Adrenal gland (tissue), 12 donors: Measurements from ENCODE around the gene GOLGB1. TPM values are rescaled to one million over a fixed set of nuclear protein-coding genes. Genes with fewer than 3 reads are reported as not detected.

Experiments used
- DNase-seq, 7 donors: peaks; one replicate each; pipeline ENCODE4 v3.0.0-alpha.2; 2019 to 2020
- H3K27ac ChIP-seq, 5 donors: fragments of 200-600 bp; sonication (generic) in 4 of 5; 1 replicate in 3 of 5; 2 replicates in 2 of 5; pipeline versions ENCODE4 v1.5.1 to v1.8.0; 2016 to 2020; ENCODE audit warnings: mild to moderate bottlenecking in 1 of 5
- H3K27me3 ChIP-seq: fragments of 200-600 bp; 2 replicates; pipeline ENCODE4 v1.8.0; 2021
- H3K36me3 ChIP-seq, 2 donors: fragments of 200-600 bp; replicated peaks in 1 of 2; 1 replicate in 1 of 2; 2 replicates in 1 of 2; pipeline versions ENCODE4 v1.5.1 to v1.8.0; 2018 to 2022
- H3K4me1 ChIP-seq, 2 donors: fragments of 200-600 bp; replicated peaks in 1 of 2; 1 replicate in 1 of 2; 2 replicates in 1 of 2; pipeline versions ENCODE4 v1.5.1 to v1.8.0; 2018 to 2021
- H3K4me3 ChIP-seq, 4 donors: fragments of 200-600 bp; sonication (generic) in 3 of 4; one replicate each; pipeline ENCODE4 v1.5.1; 2016 to 2018
- H3K9me3 ChIP-seq, 3 donors: fragments of 200-600 bp; sonication (generic) in 1 of 3; replicated peaks in 1 of 3; 1 replicate in 2 of 3; 2 replicates in 1 of 3; pipeline versions ENCODE4 v1.5.1 to v1.8.0; 2016 to 2021
- CTCF ChIP-seq, 6 experiments: fragments of 450-650 bp in 4 of 6; fragments of 200-600 bp in 2 of 6; sonication (generic) in 1 of 6; IDR thresholded peaks; 1 replicate in 5 of 6; 2 replicates in 1 of 6; pipeline versions ENCODE4 v1.5.1 to v1.8.0; 2016 to 2021; ENCODE audit warnings: antibody characterized with exemption in 6 of 6, mild to moderate bottlenecking in 2 of 6, moderate library complexity in 1 of 6
- POLR2A ChIP-seq, 2 donors: fragments of 450-650 bp; IDR thresholded peaks; one replicate each; pipeline ENCODE4 v1.6.1; 2017; ENCODE audit warnings: antibody characterized with exemption in 2 of 2, mild to moderate bottlenecking in 2 of 2, moderate library complexity in 1 of 2
- WGBS, 4 donors: extraction: QIAGEN DNeasy Blood & Tissue Kit in 2 of 4; methylation state at CpG; one replicate each; pipeline versions ENCODE4 v1.1.5 to v1.1.7; 2013 to 2017; 5-methylcytosine and 5-hydroxymethylcytosine counted together
- intact Hi-C, 2 donors: fragments of 100-400 bp; cut with DNase I; formaldehyde crosslinking; loops; one replicate each; pipeline versions ENCODE4 v1.14.1 to v1.15.0; 2022 to 2023
- polyA plus RNA-seq, 3 donors: library from polyadenylated mRNA; stranded (reverse); fragments of 200-250 nt in 2 of 3; fragments of 350-450 nt in 1 of 3; fragmentation: Illumina TruSeq in 1 of 3; extraction: RNeasy Lipid Tissue Mini Kit (QIAGEN cat#74804) in 1 of 3; gene quantifications; one replicate each; pipeline ENCODE4 v1.2.3, GENCODE V29; 2013 to 2014
- total RNA-seq, 9 donors: library from RNA; depleted of rRNA in 4 of 9; stranded (reverse); fragments of >200 nt in 4 of 9; fragments of 120-200 nt in 1 of 9; fragmentation: NEBNext Ultra II Directional in 1 of 9; extraction: Animal tissue kit (Norgen Biotek cat#: 25700) in 1 of 9; gene quantifications; one replicate each; pipeline versions ENCODE4 v1.1.0 to v1.2.4, GENCODE V29; 2013 to 2023
- donor health status: healthy with polysubstance abuse.
- donor health status: Bipolar disorder and iron deficiency.
- donor health status: DM: yes; HTN: yes; CAD: no.
- donor health status: DM: no; HTN: no; CAD: no.
- donor health status: DM: no; HTN: no; CAD: no.
- donor health status: DM: yes; HTN: yes; CAD: no.

GOLGB1 gene
- total and polyA plus RNA-seq, 12 donors: 31.6 to 118 (median 73.3) TPM

- intact Hi-C loops: no loop called here
- 80 to 85% (median 84%) methylated on average over 14 to 15 of the region's 15 CpGs for WGBS, 4 donors
Measured at GRCh38 chr3:121757812-121758545, 8.4 kb upstream of the GOLGB1 start.

GRCh38 chr3:121757087-121757811 is 7.7 kb upstream of the GOLGB1 start:
- TF ChIP-seq CTCF (IDR thresholded peaks at IDR 0.05) (no peak), POLR2A (IDR thresholded peaks at IDR 0.05) (no peak)
- H3K36me3 ChIP-seq: no peaks in the 10 kb centered on the region
- H3K9me3 ChIP-seq: no peaks in the 10 kb centered on the region
- WGBS, 4 donors: 81 to 89% (median 82%) methylated on average over 4 of the region's 4 CpGs
- H3K27ac ChIP-seq: peak overlapping the region in 1 of 5 donors; percentile 12
- H3K27me3 ChIP-seq: no peaks in the 10 kb centered on the region
- H3K4me1 ChIP-seq: no peaks in the 10 kb centered on the region
- no peak overlapping the region for H3K4me3 ChIP-seq
- intact Hi-C loops: no loop called here
- DNase-seq: peak in 1 of 7 donors; percentile 20

More at GRCh38 chr3:121757812-121758545, 8.4 kb upstream of the GOLGB1 start:
- no peak overlapping the region for H3K27ac ChIP-seq
- no peaks in the 10 kb centered on the region for H3K27me3 ChIP-seq
- no peak overlapping the region for H3K4me3 ChIP-seq
- H3K9me3 ChIP-seq: no peaks in the 10 kb centered on the region
- DNase-seq: no peak
- no peaks in the 10 kb centered on the region for H3K36me3 ChIP-seq
- TF ChIP-seq CTCF (IDR thresholded peaks at IDR 0.05) (no peak), POLR2A (IDR thresholded peaks at IDR 0.05) (no peak)
- H3K4me1 ChIP-seq: no peaks in the 10 kb centered on the region

GRCh38 chr3:121752772-121753171 is 3.2 kb upstream of the GOLGB1 start:
- Histone ChIP-seq H3K9me3 (no peaks in the 10 kb centered on the region), H3K27ac (no peak overlapping the region), H3K4me3 (no peak overlapping the region), H3K36me3 (no peaks in the 10 kb centered on the region), H3K4me1 (peaks cover 6 to 16% of the 10 kb centered on the region in 2 donors), H3K27me3 (no peaks in the 10 kb centered on the region)
- no peak for DNase-seq
- TF ChIP-seq POLR2A (IDR thresholded peaks at IDR 0.05): no peak
- no peak for TF ChIP-seq CTCF (IDR thresholded peaks at IDR 0.05)
- intact Hi-C loops: no loop called here
- 28 to 46% (median 41%) methylated on average over 1 of the region's 1 CpG for WGBS, 4 donors

GRCh38 chr3:121752261-121752660 is 2.7 kb upstream of the GOLGB1 start:
- TF ChIP-seq CTCF (IDR thresholded peaks at IDR 0.05) (no peak), POLR2A (IDR thresholded peaks at IDR 0.05) (no peak)
- DNase-seq: no peak
- H3K27ac ChIP-seq: no peak overlapping the region
- intact Hi-C loops: no loop called here
- H3K36me3 ChIP-seq: no peaks in the 10 kb centered on the region
- H3K4me3 ChIP-seq: no peak overlapping the region
- no peaks in the 10 kb centered on the region for H3K27me3 ChIP-seq
- WGBS, 4 donors: 75 to 86% (median 80%) methylated on average over 1 of the region's 1 CpG
- no peaks in the 10 kb centered on the region for H3K9me3 ChIP-seq
- H3K4me1 ChIP-seq: peaks cover 9 to 21% of the 10 kb centered on the region in 2 donors
